Hippocampal formation (tissue), 2 donors: Measurements from ENCODE around the gene SYNC.
"Not testable (repeated sequence)": the region's sequence is repeated elsewhere in the genome, so short reads cannot be mapped to it uniquely, and the experiment has no call there.

Source experiments
- DNase-seq, 2 donors: peaks; one replicate each; lab custom pipeline; 2025; lab: John Stamatoyannopoulos, UW

The SYNC gene

GRCh38 chr1:32724678-32725614 lies 22.4 kb upstream of the SYNC start:
- DNase-seq = no peak

DNA sequence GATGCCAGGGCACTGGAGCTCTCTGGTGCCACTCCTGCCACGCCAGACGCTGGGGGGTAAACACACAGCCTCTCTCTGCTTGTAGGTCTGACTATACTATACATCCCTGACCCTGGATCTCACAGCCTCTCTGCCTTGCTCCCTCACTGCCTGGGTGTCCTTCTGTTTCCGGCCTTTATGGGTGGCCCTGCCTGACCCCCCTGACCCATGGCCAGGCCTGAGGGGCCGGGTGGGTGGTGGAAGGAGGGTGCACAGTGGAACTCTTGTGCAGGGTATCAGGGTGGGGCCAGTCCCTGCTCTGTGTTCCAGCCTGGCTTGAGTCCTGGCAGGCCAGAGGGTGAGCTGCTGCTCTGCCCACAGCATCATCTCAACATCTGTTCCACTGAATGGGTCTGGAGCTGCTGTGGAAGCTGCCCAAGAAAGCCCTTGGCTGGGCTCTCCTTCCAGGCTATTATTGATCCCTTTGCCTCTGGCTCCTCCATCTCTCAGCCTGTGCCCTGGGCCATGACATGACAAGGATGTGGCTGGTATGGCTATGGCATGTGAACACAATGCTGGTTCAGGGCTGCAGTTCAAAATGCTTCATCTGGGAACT lies 17.2 kb upstream of the SYNC start:
- no peak for DNase-seq

GRCh38 chr1:32718527-32718926 lies 16.0 kb upstream of the SYNC start:
- no peak for DNase-seq

DNA sequence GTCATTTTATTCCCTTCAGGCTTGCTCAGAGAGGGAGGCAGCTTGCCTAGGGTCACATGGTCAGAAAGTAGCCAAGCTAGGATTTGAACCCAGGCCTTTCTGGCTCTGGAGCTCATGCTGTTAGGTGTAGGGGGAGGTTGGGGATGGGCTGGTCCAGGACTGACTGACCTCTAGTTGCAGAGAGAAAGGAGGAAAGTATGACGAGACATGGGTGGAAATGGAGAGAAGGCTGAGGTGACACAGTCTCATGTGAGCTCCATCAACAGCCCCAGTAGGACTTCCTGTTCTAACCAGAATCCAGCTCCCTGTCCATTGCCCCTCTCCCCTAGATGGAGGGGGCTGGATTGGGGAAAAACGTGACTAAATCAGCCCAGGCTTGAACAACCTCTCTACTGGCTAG lies 15.5 kb upstream of the SYNC start:
- no peak for DNase-seq

GRCh38 chr1:32717503-32717902 lies 14.9 kb upstream of the SYNC start:
- no peak for DNase-seq

- no peak for DNase-seq
These were observed 14.0 kb upstream of the SYNC start for GRCh38 chr1:32716312-32717148.

GRCh38 chr1:32715901-32716311 lies 13.3 kb upstream of the SYNC start:
- no peak for DNase-seq

DNA sequence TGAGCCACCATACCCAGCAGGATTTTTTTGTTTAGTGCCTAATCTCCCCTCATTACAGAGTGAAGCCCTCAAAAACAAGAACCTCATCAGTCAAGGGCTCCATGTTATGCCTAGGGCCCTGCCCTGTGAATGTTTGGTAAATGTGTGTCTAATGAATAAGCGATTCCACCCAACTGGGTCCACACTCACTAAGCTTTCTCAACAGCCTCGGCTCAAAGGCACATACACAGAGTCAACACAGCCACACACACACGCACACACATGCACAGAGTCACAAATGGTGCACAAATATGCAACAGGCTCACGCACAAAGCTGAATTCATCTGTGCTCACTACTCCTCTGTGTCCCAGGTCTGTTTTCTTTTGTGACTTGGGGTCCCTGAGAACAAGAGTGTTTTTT lies 11.7 kb upstream of the SYNC start:
- DNase-seq = no peak

GRCh38 chr1:32713081-32713480 lies 10.5 kb upstream of the SYNC start:
- no peak for DNase-seq

DNA sequence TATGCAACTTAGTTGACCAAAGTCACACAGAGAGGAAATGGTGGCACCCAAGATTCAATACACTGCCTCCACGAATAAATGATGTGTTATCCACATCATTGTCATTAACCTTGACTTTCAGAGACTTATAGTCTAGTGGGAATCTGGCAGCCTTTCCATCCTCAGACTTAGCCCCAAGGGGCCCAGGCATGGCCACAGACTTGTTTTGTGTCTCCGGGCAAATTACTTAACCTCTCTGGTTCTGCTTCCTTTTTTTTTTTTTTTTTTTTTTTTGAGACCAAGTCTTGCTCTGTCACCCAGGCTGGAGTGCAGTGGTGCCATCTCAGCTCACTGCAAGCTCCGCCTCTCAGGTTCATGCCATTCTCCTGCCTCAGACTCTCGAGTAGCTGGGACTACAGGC lies 8.7 kb upstream of the SYNC start:
- DNase-seq = not testable (repeated sequence)

DNA sequence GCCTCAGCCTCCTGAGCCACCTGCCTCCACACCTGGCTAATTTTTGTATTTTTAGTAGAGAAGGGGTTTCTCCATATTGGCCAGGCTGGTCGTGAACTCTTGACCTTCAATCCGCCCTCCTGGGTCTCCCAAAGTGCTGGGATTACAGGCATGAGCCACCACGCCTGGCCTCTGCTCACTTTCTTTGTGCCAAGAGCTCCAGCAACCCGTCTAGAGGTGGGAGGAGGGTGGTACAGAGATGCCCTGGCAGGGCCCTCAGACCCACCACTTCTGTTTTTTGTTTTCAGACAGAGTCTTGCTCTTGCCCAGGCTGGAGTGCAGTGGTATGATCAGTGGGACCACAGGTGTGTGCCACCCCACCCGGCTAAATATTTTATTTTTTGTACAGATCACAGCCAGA lies 6.9 kb upstream of the SYNC start:
- DNase-seq = no peak

DNA sequence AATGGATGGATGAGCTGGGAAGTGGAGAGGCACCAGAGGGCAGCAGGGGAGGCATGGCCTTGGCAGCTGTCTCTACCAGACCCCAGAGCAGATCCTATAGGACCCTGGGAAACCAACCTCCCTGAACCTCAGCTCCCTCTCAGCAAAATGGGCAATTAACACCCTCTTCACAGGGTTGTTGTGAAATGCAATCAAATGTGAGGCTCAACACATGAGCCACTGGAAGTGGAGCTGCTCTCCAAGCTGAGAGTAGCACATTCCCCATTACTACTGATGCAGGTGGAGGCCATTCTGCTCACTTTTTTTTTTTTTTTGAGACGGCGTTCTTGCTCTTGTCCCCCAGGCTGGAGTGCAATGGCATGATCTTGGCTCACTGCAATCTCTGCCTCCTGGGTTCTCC lies 6.5 kb upstream of the SYNC start:
- no peak for DNase-seq

DNA sequence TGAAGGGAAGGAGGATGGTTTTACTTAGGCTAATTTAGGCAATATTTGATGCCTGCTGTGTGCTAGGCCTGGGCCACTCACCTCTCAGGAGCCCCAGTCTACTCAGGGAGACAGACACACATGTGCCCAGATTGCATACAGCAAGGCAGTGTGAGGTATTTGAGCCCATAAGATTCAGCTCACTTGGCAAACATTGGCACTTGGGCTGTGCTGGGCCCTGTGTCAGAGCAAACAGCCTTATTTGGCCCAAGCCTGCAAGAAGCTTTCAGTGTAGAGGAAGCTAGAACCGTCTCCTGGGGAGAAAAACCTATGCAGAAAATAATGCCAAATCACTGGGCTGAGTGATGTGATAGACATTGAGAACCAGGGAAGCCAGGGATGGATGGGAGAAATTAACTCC lies 3.9 kb upstream of the SYNC start:
- no peak for DNase-seq

GRCh38 chr1:32705516-32705915 lies 2.9 kb upstream of the SYNC start:
- no peak for DNase-seq

- DNase-seq = no peak
These were observed 1.1 kb upstream of the SYNC start for GRCh38 chr1:32703479-32704291.

- no peak for DNase-seq
These were observed 495 bp downstream of the SYNC start for GRCh38 chr1:32701951-32702598.

GRCh38 chr1:32701421-32701911 lies 1.1 kb downstream of the SYNC start:
- DNase-seq = no peak

- not testable (repeated sequence) for DNase-seq
These were observed 5.6 kb downstream of the SYNC start for GRCh38 chr1:32696996-32697395.

- no peak for DNase-seq
These were observed 6.5 kb downstream of the SYNC start for GRCh38 chr1:32696041-32696440.

- peak in 1 of 2 donors; percentile 24 for DNase-seq
These were observed 7.3 kb downstream of the SYNC start for GRCh38 chr1:32695098-32695904.
